Ramos (cell line): Measurements from ENCODE around the gene ATXN7.

Experiments
- in situ Hi-C: fragments of 300-500 bp; cut with MboI; formaldehyde crosslinking; loops from one replicate; pipeline ENCODE4 v1.14.3; 2022; ENCODE audit warnings: low sequenced_read_pairs; ENCODE audit not compliant: unreplicated experiment

ATXN7 gene

DNA sequence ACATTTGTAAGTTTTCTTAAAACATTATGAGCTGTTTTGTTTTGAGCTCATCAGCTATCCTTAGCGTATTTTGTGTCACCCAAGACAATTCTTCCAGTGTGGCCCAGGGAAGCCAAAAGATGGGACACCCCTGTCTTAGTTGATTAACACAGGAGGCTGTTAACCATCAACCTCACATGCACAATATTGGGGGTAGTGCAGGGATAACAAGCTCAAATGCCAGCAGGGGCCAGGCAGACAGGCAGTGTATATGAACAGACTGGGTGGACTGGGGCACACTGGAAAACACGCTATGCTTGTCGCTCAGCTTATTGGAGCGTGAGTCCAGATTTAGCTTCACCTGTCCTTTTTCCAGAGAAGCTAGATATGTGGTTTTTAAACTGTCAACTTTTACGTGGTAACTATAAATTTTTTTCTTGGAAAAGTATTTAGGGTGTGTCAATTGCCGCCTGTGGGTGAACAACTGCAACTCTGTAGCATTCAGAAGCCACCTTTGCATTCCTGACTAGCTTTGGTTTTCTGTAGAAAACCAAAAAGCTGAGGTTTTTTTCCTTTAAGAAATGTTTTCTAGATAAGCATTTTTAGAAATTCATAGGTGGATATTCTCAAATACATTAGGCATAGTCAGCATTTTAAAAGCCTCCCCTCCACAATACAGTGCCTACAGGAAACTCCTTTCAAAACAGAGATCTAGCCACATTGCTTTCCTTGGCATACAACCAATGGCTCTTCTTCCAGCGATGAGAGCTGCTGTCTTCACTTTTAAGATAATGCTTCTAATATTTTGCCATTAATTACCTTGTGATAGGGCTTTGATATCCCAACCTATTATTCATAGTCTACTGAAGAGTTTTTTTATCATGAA is 145.1 kb downstream of the ATXN7 start:
- in situ Hi-C loops = no loop called here

DNA sequence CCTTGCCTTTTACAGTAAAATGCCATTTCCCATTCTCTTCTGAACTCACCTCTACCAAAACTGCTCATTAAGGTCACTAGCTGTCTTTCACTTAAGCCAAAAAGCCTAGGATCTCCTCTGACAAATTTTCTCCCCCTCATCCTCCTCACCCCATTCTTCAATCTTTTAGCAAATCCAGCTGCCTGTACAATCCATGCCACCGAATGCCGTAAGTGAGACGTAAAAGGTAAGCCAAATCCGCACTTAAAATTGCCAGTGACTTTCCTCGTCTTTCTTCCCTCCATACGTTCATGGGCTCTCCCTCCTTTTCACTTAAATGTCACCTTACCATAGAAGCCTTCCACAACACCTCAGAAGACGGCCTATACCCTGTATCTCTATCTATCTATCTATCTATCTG is 145.9 kb downstream of the ATXN7 start:
- in situ Hi-C loops = no loop called here

DNA sequence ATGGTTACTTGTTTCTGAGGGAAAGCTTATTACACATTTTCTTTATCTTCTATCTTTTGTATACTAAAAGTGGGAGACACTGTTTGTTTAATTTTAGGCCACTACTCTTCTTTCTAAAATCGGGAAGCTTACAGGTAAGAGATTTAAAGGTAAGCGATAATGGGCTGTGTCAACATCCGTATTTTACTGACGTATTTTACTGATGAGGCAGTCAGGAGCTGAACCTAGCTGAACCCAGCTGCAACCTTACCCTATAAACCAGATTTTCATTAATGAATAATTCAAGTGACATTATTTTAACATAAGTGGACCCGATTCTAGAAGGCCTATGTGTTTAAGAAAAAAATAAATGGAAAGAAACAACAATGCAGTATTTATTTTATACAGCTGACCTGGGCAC is 146.5 kb downstream of the ATXN7 start:
- in situ Hi-C loops = no loop called here

DNA sequence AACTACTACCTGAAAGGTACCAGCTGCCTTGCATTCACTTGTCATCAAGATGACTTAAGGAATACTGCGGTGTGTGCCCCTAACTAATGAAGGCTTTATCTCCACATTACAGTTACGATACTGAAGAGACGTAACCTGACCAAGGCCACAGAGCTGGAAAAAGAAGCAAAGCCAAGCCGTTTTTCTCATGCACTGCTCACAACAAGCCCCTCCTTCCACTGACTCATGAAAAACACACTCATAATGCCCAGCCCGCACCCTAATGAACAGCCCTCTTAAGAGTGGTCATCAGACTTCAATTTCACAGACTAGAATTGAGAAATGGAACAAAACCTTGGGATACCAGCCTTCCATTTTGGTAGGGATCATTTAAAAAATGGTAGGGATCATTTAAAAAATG is 148.0 kb downstream of the ATXN7 start:
- in situ Hi-C loops = no loop called here

DNA sequence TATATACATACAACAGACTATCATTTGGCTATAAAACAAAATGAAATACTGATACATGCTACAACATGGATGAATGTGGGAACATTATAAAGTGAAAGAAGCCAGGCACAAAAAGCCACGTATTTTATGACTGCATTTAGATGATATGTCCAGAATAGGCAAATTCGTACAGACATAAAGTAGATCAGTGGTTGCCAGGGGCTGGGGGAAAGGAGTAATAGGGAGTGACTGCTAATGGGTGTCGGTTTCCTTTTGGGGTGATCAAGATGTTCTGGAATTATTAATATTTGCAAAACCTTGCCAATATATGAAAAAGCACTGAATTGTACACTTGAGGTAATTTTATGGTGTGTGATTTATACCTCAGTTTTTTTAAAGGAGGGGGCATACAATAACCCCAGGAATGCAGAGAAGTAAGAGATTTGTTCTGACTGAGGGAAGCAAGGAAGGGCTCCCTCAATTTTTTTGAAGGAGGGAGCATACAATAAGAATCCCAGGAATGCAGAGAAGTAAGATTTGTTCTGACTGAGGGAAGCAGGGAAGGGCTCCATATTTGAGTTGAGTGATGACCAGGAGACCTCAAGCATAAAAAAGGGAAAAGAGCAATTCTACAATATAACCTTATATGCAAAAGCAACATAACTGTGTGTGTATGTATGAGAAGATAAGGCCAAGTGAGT is 153.4 kb downstream of the ATXN7 start:
- in situ Hi-C loops = no loop called here

DNA sequence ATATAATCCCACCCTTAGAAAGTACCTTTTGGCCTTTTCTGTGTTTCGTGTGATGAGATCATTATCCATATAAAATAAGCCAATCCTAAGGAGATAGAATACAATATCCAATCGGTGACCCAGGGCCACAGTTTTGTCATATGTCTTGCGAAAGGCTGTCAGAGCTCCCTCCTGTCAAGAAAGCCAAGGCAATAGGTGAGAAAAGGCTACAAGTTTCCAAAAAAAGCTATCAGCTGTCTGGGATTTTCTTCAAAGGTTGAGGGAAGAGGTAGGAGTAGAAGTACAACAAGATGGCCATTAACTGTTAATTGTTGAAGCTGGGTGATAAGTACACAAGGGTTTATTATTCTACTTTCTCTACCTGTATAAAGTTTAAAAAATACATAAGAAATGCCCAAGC is 155.6 kb downstream of the ATXN7 start:
- in situ Hi-C loops = no loop called here

DNA sequence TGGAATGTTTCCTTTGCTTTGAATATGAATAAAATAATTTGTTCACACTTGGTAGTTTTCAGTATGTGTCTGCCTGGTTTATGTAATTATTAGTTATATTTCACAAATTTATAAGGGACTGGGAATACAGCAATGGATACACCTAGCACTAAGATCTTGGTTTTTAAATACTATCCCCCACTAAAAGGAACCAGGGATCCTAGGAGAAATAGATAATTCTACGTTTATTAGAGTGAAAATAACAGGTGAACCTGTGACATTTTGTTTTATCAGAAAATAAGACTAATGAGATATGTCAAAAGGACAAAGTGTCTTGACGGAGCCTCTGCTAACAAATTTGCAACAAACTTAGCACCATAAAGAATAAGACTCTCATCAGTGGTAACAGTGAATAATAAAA is 156.2 kb downstream of the ATXN7 start:
- in situ Hi-C loops = loop anchor here (10.0 kb wide), 1 partner anchor 445 kb away; no protein-coding TSS in a partner anchor

DNA sequence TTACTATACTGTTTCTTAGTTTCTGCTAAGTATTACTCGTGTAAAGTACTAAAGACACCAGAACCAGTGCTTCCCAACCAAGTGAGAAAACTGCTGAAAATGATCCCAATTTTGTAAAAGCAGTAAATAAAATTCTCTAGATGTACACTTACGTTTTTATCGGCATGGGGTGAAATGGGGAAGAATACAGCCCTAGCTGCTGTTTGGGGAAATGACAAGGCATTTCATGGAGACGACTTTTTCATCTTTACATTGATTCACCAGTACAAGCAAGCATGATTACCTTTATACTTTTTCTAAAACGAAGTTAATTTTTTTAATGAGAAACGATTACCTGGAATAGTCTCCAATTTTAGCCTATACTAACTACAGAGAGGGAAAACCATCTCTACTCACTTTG is 158.3 kb downstream of the ATXN7 start:
- in situ Hi-C loops = loop anchor here (10.0 kb wide), 1 partner anchor 443 kb away; no protein-coding TSS in a partner anchor

DNA sequence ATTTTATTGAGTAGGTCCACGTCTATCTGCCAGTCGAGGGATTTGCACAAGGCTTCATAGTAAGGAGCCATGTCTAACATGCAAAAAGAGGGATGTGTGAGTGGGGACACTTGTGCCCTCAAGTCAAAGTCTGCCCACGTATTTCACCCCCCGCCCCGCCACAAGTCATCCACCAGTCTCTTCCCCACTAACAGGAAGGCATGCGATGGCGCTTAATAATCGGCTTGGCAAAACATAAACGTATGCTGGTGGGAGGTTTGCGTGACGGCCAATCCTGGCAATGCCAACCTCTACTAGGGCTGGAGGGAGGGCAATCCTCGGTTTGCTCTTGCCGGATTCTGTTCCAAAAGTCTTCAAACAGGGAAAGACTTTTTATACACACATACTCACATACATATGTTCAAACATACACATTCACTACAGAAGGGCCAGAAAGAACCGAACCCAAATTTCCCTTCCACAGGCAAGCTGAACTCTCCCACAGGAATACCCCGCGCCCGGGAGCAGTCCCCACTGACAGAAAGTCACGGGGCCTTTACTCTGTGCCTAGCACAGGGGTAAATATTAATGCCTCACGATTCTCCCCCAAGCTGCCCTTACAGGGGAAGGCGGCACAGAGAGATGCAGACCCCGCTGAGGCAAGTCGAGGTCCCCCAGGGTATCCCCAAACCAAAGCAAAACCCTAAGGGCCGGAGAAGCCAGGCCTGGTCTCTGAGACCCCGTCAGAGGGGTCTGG is 159.0 kb downstream of the ATXN7 start:
- in situ Hi-C loops = loop anchor here (10.0 kb wide), 1 partner anchor 442 kb away; no protein-coding TSS in a partner anchor

DNA sequence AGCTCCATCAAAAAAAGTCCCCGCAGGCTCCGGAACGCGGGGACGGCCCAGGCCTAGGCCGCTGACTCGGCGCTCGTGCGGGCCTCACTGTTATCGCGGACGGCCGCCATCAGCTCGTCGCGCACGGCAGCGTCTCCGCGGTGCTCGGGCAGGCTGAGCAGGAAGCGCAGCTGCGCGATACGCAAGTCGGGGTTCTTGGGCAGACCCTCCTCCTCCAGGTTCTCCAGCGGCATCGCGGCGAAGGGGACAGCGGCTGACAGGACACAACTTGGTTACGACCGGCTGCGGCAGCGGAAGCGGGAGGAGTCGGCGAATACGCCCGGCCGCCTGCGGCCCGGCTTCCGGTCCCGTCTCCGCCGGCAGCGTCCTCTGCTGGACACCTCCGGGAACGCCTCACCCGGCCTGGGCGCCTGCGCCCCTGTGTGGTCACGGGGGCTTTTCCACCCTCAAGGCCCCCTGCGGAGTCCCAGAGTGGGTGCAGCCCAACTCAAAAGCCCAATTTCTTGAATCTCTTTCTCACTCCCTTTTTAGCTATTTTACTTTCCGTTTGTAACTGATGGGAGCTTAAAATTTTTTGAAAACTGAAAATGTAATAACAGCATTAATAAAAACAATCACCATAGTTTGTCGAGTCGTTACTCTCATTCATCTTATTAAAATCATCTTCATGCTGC is 159.7 kb downstream of the ATXN7 start, which contains the start of gene PSMD6:
Gene PSMD6, minus strand, starts transcription at position 308 of the 674 bp plus-strand sequence. Its CDS starts 75 bp downstream, at position 233.
- in situ Hi-C loops = loop anchor here (10.0 kb wide), 1 partner anchor 441 kb away; no protein-coding TSS in a partner anchor

DNA sequence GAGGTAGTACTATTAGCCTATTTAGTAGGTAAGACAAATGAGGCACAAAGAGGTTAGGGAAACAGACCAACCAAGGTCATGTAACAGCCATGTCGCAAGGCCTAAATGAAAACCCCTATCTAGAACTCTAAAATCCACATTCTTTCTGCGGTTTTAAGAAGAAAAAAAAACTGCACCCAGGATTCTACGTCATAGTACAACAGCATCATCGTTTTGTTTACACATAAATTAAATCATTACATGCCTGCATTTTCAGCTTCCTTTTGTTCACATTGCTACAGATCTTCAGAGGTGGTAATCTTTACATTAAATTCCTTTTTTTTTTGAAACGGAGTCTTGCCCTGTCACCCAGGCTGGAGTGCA is 160.2 kb downstream of the ATXN7 start:
- in situ Hi-C loops = loop anchor here (10.0 kb wide), 1 partner anchor 441 kb away; no protein-coding TSS in a partner anchor

DNA sequence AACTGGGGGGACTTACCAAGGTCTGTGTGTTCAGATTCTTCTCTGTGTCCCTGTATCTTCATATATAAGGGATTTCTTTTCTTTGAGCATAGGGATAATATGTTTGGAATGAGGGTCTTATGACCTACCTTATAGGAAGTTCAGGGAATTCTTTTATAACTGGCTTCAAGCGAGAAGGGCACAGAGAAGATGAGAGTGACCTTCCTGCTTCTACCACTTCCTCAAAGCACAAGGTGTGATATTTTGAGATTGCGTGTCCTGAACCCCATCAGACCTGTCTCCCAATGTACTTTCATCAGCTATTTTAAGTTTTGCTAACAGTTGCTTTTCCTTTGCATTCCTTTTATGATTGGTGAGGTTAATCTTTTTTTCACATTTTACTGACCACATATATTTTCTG is 162.7 kb downstream of the ATXN7 start:
- in situ Hi-C loops = loop anchor here (10.0 kb wide), 1 partner anchor 438 kb away; no protein-coding TSS in a partner anchor

DNA sequence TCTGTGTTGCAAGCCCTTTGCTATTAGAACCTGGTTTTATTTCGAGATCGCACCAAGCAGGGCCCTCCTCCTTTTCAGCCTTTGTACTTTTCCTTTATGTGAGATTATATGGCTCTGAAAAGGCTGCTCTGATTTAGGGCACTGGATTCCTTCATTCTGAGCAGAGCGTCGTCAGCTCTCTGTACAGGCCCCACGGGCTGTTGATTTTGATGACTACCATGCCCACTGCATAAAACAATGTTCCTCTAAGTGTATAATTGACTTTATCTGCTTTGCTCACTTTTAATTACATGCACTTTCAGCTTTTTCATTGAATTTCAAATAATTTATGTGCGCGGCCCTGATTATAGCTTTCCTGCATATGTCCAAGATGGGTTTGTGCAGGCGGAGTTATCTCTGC is 164.0 kb downstream of the ATXN7 start:
- in situ Hi-C loops = loop anchor here (10.0 kb wide), 1 partner anchor 437 kb away; no protein-coding TSS in a partner anchor

DNA sequence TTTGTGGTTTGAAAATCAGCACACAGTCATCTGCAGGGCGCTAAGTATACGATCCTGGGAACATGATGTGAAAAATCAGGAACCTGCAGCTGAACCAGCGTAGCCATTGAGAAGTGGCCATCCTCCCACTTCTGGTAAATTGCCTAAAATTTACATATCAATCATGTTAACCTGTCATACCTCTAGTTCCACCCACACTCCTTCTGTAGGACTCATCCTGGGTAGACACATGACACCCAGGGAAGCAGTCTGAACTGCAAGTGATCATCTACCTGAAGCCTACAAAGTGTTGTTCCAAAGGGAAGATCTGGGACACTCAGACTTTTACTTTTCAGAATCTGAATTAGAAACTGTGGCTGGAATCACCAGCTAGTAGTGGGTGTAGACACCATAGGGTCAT is 165.1 kb downstream of the ATXN7 start:
- in situ Hi-C loops = loop anchor here (10.0 kb wide), 1 partner anchor 436 kb away; no protein-coding TSS in a partner anchor

DNA sequence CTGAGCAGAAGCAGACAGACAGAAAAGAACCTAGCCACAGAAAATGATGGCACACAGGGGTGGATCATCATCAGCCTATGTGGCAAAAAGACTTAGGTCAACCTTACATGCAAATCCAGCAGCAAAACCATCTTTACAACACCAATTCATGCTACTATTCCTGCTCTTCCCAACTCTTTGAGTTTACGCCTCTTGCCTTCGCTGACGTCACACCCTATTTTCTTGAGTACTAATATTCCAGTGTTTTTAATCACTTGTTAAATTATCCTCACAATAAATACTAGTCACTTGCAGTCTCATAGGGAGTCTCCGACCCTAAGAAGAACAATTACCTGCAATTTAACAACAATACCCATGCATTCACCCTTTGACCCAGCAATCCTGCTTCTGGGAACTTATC is 165.6 kb downstream of the ATXN7 start:
- in situ Hi-C loops = loop anchor here (10.0 kb wide), 1 partner anchor 436 kb away; no protein-coding TSS in a partner anchor

DNA sequence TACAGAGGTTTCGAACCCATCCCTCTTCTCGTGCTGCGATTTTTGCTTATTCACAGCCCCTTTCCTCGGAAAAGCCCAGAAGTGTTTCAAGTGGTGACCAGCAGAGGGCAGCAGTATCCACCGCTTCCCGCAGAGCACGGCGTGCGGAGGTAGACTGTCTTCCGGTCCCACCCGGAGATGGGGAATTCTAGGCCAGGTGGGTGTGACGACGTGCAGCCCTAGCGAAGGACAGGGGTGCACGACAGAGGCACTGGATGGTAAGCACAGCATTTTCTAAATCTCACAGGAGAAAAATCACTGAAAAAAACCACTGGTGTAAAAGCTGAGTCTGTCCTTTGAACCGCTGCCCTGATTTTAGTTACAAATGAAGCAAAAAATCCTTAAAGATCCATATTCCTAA is 167.1 kb downstream of the ATXN7 start:
- in situ Hi-C loops = loop anchor here (10.0 kb wide), 1 partner anchor 364 kb away; no protein-coding TSS in a partner anchor

DNA sequence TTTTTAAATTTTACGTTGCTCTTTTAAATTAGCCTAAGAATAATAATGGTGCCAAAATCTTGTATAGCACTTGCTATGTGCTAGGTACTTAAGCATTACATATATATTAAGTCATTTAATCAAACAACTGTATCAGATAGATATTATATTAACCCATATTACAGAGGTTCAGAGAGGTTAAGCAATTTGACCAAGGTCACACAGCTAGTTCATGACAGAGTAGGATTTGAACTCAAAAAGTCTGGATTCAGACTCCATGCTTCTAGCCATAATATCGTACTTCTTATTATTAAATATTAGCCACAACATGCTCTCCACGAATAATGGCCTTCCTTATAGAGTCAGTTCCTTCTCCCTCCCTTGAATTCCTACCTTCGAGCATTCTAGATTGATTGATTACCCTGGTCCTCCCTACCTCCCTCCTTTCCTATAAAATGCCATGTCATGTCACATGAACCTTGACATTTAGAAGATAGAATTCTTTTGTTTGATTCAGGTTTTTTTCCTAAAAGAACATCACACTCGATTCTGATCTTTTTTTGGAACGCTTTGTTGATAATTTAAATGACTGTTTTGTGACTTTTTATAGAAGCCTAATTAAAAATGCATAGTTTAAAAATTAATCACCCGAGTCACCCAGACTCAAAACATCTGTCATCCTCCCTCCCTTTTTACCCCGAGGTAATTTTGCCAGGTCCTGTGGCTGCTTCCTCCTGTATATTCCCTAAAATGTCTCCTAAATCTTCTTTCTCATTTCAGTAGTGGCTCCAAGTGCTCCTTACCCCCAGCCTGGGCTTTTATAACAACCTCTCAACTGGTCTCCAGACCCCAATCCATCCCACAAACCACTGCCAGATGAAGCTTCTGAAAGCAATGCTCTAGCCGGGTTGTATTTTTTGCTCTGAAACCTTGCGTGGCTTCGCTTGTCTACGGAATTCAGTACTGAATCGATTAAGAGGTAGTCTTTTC is 168.2 kb downstream of the ATXN7 start:
- in situ Hi-C loops = loop anchor here (10.0 kb wide), 1 partner anchor 363 kb away; no protein-coding TSS in a partner anchor

DNA sequence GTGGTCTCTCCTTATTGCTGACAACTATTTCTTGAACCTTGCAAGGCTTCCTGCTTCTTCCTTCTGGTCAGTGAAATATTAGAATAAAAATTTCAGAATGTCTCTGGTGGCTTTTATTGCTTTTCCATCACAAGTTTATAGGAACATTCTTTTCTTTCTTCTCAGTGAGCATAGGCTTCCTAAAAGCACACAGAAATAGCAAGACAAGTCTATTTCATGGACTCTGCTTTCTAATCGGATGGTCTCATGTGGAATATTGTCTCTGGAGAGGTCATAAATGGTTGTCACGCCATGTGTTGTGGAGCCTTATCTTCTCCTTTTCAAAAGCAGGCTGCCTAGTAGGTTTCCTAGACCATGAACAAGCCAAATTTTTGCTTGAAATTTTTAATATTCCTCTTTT is 169.4 kb downstream of the ATXN7 start:
- in situ Hi-C loops = loop anchor here (10.0 kb wide), 1 partner anchor 362 kb away; no protein-coding TSS in a partner anchor
